PC-3 (cell line): ENCODE results near the gene MIPEP. TPM values are rescaled to one million over a fixed set of nuclear protein-coding genes. Genes with fewer than 3 reads are reported as not detected.

Experiments
- ATAC-seq: fragments of 200-7000 bp; cut with Tn5 transposase; 2 replicates; pipeline ENCODE4 v1.9.1; 2020; ENCODE audit warnings: mild to moderate bottlenecking, moderate library complexity
- BruUV-seq: library from RNA; stranded (reverse); fragments of 400-500 nt; replicated peaks from 2 replicates; lab custom pipeline; 2021; lab: Mats Ljungman, UMichigan
- CTCF ChIA-PET: fragments of 300-600 bp; sonication (Branson Sonifier 250); formaldehyde crosslinking; loops from one replicate; lab custom pipeline; 2022; ENCODE audit warnings: antibody characterized with exemption; lab: Charles Lee
- POLR2A ChIA-PET: fragments of 300-600 bp; sonication (Branson Sonifier 250); formaldehyde crosslinking; loops from one replicate; lab custom pipeline; 2022; ENCODE audit warnings: antibody characterized with exemption; ENCODE audit not compliant: unreplicated experiment; lab: Charles Lee
- DNase-seq: peaks from one replicate; pipeline ENCODE4 v3.0.0-alpha.2; 2015
- H2AFZ ChIP-seq: fragments of 300-600 bp; sonication (generic); 2 replicates; pipeline ENCODE4 v1.6.0; 2016; ENCODE audit warnings: antibody characterized with exemption, low read length
- H3F3A ChIP-seq: fragments of 300-600 bp; sonication (generic); one replicate; pipeline ENCODE4 v1.6.0; 2017; ENCODE audit warnings: antibody characterized with exemption, low read length, control low read depth, mild to moderate bottlenecking; ENCODE audit not compliant: unreplicated experiment
- H3K27ac ChIP-seq: fragments of 300-600 bp; sonication (generic); 2 replicates; pipeline ENCODE4 v1.5.1; 2016; ENCODE audit warnings: mild to moderate bottlenecking, low read length
- H3K27me3 ChIP-seq: fragments of 300-600 bp; sonication (generic); 2 replicates; pipeline ENCODE4 v1.6.1; 2016; ENCODE audit warnings: low read length, mixed read lengths
- H3K36me3 ChIP-seq: fragments of 300-600 bp; sonication (generic); 2 replicates; pipeline ENCODE4 v1.6.1; 2016; ENCODE audit warnings: low read depth, mixed run types, low read length, mixed read lengths
- H3K4me1 ChIP-seq: fragments of 300-600 bp; sonication (generic); 2 replicates; pipeline ENCODE4 v1.5.1; 2016; ENCODE audit warnings: low read length; ENCODE audit not compliant: insufficient read depth
- H3K4me2 ChIP-seq: fragments of 300-600 bp; sonication (generic); 2 replicates; pipeline ENCODE4 v1.6.0; 2016; ENCODE audit warnings: low read length
- H3K4me3 ChIP-seq: fragments of 300-600 bp; sonication (generic); 2 replicates; pipeline ENCODE4 v1.5.1; 2016; ENCODE audit warnings: mild to moderate bottlenecking, low read length, mixed read lengths
- H3K79me2 ChIP-seq: fragments of 300-600 bp; sonication (generic); 2 replicates; pipeline ENCODE4 v1.6.1; 2017; ENCODE audit warnings: low read length, mixed read lengths
- H3K9ac ChIP-seq: fragments of 300-600 bp; sonication (generic); 2 replicates; pipeline ENCODE4 v1.6.0; 2016; ENCODE audit warnings: mild to moderate bottlenecking, low read length
- H3K9me2 ChIP-seq: fragments of 300-600 bp; sonication (generic); replicated peaks from 2 replicates; pipeline ENCODE4 v1.6.1; 2016; ENCODE audit warnings: mixed run types, low read length, mixed read lengths
- H3K9me3 ChIP-seq: fragments of 300-600 bp; sonication (generic); 2 replicates; pipeline ENCODE4 v1.6.1; 2016; ENCODE audit warnings: low read length, mixed read lengths
- H4K20me1 ChIP-seq: fragments of 300-600 bp; sonication (generic); 2 replicates; pipeline ENCODE4 v1.6.1; 2016; ENCODE audit warnings: low read length, mixed read lengths
- CTCF ChIP-seq: fragments of 300-600 bp; sonication (generic); conservative IDR thresholded peaks from 2 replicates; pipeline ENCODE4 v1.5.1; 2017; ENCODE audit warnings: antibody characterized with exemption, low read depth, mild to moderate bottlenecking, low read length
- EZH2 ChIP-seq: fragments of 300-600 bp; sonication (generic); IDR thresholded peaks from one replicate; pipeline ENCODE4 v1.6.1; 2017; ENCODE audit warnings: antibody characterized with exemption, mild to moderate bottlenecking, low read length; ENCODE audit not compliant: unreplicated experiment
- EZH2phosphoT487 ChIP-seq: fragments of 300-600 bp; sonication (generic); IDR thresholded peaks from 2 replicates; pipeline ENCODE4 v1.6.1; 2018; ENCODE audit warnings: mild to moderate bottlenecking, antibody characterized with exemption, low read length, borderline replicate concordance
- intact Hi-C: fragments of 100-400 bp; cut with micrococcal nuclease; formaldehyde crosslinking; loops from 2 replicates; pipeline ENCODE4 v1.9.0; 2023
- total RNA-seq: library from RNA; depleted of rRNA; stranded (reverse); fragments of >200 nt; gene quantifications from 2 replicates; pipeline ENCODE4 v1.2.3, GENCODE V29; 2014

Gene MIPEP
- total RNA-seq, 1 experiment from 2014 or later: 30.5 TPM

- intact Hi-C loops: no loop called here
- no peaks in the 10 kb centered on the region for H3K27me3 ChIP-seq
- no peak overlapping the region for H3K4me2 ChIP-seq
- peaks cover 4% of the 10 kb centered on the region; the same call in 1 of the 2 replicates for H3K4me1 ChIP-seq
- H3K9me2 ChIP-seq: no peaks in the 10 kb centered on the region
- TF ChIP-seq EZH2 (no peak), CTCF (no peak), EZH2phosphoT487 (no peak)
- H4K20me1 ChIP-seq: no peaks in the 10 kb centered on the region
- ATAC-seq (no peak), DNase-seq (no peak)
- no peak overlapping the region for H3K27ac ChIP-seq
- no peak overlapping the region for H3K9ac ChIP-seq
- H3K36me3 ChIP-seq: no peaks in the 10 kb centered on the region
- ChIA-PET POLR2A (no interaction called here), CTCF (no interaction called here)
- H3K9me3 ChIP-seq: no peaks in the 10 kb centered on the region
- no peaks in the 10 kb centered on the region for H3K79me2 ChIP-seq
- no peak overlapping the region for H3K4me3 ChIP-seq
- no peaks in the 10 kb centered on the region for H3F3A ChIP-seq
- no peak overlapping the region for H2AFZ ChIP-seq
- BruUV-seq: no TSS peak
Observed at GRCh38 chr13:23777575-23777870, 111.7 kb downstream of the MIPEP start.

GRCh38 chr13:23776698-23777574 lies 112.3 kb downstream of the MIPEP start:
- DNase-seq (no peak), ATAC-seq (no peak)
- Histone ChIP-seq H3K27me3 (no peaks in the 10 kb centered on the region), H3K27ac (no peak overlapping the region), H3F3A (no peaks in the 10 kb centered on the region), H3K4me3 (no peak overlapping the region), H4K20me1 (no peaks in the 10 kb centered on the region), H3K36me3 (no peaks in the 10 kb centered on the region), H3K9ac (no peak overlapping the region), H3K9me3 (no peaks in the 10 kb centered on the region), H3K9me2 (no peaks in the 10 kb centered on the region), H3K4me1 (peaks cover 6% of the 10 kb centered on the region), H3K4me2 (no peak overlapping the region), H2AFZ (no peak overlapping the region), H3K79me2 (no peaks in the 10 kb centered on the region)
- ChIA-PET POLR2A (no interaction called here), CTCF (no interaction called here)
- BruUV-seq: no TSS peak
- no peak for TF ChIP-seq CTCF
- no peak for TF ChIP-seq EZH2phosphoT487
- no peak for TF ChIP-seq EZH2
- intact Hi-C loops: no loop called here

GRCh38 chr13:23772717-23773116 lies 116.5 kb downstream of the MIPEP start:
- H3F3A ChIP-seq: no peaks in the 10 kb centered on the region
- no peak overlapping the region for H2AFZ ChIP-seq
- no peak overlapping the region for H3K4me3 ChIP-seq
- CTCF ChIA-PET: no interaction called here
- intact Hi-C loops: no loop called here
- no peak for DNase-seq
- no peaks in the 10 kb centered on the region for H3K36me3 ChIP-seq
- peaks cover 17% of the 10 kb centered on the region for H3K4me1 ChIP-seq
- no peaks in the 10 kb centered on the region for H3K79me2 ChIP-seq
- no peaks in the 10 kb centered on the region for H4K20me1 ChIP-seq
- H3K27me3 ChIP-seq: no peaks in the 10 kb centered on the region
- no peak overlapping the region for H3K4me2 ChIP-seq
- no peaks in the 10 kb centered on the region for H3K9me3 ChIP-seq
- TF ChIP-seq CTCF (no peak), EZH2 (no peak), EZH2phosphoT487 (no peak)
- BruUV-seq: no TSS peak
- H3K27ac ChIP-seq: no peak overlapping the region
- ATAC-seq: no peak
- POLR2A ChIA-PET: no interaction called here
- no peaks in the 10 kb centered on the region for H3K9me2 ChIP-seq
- H3K9ac ChIP-seq: no peak overlapping the region
